HG03039 (cell line): ENCODE results near the gene ADTRP.

ENCODE experiments used
- ATAC-seq: cut with Tn5 transposase; IDR thresholded peaks from one replicate; pipeline ENCODE4 v1.9.1; 2021; ENCODE audit warnings: mild to moderate bottlenecking, moderate library complexity; ENCODE audit not compliant: unreplicated experiment

ADTRP gene

DNA sequence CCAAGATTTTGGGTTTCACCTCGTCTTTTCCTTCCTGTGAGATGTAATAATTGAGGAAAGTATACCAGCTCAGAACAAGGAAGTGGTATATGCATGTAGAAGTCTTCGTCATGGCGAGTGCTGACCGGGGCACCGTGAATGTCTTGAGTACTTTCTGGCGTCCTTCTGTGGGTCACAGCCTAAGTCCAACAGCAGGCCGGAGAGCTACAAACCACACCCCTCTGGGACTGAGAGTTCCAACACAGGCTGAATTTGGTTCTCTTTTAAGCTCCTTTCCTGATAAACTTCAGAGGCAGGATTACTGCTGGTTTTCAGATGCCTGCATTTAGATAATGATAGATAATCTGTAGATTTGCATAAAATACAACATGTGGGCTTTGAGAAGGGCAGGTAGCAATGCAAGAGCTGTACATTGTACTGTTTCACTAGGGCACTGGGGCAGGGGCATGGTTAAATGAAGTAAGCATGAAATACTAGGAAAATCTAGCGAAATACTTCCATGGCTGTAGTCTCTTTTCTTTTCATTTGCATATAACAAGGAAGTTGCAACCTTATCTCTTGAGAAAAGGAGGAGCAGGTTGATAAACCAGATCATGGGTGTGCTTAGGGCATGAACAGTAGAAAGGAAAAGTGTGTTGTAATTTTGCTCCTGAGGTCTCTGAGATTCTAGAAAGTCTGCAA, at the start of gene ADTRP:
Gene ADTRP, minus strand, starts transcription at position 156 of the 681 bp plus-strand sequence. Its CDS starts 44 bp downstream, at position 112.
- no peak for ATAC-seq

DNA sequence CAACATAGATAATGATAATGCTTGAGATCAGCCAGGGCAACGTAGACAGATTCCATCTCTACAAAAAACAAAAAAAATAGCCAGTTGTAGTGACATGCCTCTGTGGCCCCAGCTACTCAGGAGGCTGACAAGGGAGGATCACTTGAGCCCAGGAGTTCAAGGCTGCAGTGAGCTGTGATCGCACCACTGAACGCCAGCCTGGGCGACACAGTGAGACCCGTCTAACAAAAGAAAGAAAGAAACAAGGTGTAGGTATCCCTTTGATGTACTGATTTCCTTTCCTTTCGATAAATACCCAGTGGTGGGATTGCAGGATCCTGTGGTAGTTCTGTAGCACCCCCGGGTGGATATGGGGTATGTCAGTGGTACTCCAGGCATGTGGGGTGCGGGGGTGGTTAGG, 48.2 kb upstream of the ADTRP start:
- ATAC-seq = no peak

DNA sequence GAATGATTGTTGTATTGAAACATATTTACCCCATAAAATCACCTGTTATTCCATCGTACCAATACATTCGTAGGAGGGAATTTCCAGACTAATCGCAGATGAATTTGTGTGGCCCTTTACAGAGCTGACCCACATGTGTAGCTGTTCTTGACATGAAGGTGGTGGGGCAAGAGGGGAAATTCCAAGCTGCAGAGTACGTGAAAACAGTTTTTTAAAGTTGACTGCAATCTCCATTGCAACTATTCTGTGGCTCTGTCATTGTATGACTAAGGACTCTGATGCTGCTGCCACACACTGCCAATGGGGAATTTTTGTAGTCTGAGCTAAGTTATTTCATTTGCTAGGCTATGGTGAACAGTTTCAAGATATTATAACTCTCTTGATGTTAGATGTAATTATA, 46.4 kb upstream of the ADTRP start:
- ATAC-seq = peak; percentile 73

DNA sequence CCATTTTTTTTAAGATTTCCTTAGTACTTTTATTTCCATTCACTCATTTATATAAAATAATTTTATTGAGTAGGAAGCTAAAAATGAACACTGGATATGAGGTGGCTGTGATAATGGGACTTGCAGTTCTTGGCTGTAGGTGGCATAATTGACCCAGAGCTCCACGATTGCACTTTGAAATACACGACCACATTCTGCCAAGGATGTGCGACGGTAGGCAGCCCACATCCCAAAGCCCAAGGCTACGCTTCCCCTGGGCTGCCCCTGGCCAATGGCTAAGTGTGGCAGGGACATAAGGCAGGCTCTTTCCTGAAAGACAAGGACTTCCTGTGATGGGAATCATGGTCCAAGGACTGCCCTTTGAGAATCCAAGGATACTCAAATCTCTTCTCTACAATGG, 43.7 kb upstream of the ADTRP start:
- no peak for ATAC-seq

DNA sequence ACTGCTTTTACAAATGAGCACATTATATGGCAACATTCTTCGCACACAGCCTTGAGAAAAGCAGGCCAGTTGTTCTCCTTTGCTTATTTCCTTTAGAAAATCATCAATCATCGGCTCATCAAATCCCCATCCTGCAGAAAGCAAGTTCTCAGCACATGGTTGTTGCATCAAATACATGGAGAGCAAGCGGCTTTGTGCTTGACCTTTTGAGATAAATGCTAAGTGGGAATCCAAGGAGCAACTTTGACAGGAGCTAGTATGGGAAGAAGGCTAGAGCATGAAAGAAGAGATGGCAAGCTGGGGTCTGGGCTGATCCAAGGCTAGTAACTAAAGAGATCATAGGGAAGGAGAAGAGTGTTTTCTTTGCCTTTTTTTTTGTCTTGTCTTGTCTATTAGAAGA, 43.2 kb upstream of the ADTRP start:
- ATAC-seq = no peak

GRCh38 chr6:11820821-11821220, 42.2 kb upstream of the ADTRP start:
- ATAC-seq = no peak

DNA sequence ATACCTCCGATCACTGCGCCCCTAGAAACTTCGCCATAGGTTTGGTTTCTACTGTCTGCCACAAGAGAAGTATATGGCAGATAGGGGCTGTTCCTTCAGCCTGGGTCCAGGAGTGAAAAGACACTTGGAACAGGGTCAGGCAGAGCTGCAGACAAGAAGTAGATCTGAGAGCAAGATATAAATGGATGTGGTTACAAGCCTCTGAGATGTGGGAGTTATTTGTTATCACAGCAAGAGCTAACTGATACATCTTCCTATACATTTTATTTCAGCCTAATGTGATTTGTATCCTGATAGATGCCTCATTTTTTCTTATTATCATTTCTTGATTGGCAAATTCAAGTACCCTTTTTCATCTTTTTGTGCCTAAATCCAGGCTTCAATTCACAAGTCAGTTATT, 40.9 kb upstream of the ADTRP start:
- no peak for ATAC-seq

DNA sequence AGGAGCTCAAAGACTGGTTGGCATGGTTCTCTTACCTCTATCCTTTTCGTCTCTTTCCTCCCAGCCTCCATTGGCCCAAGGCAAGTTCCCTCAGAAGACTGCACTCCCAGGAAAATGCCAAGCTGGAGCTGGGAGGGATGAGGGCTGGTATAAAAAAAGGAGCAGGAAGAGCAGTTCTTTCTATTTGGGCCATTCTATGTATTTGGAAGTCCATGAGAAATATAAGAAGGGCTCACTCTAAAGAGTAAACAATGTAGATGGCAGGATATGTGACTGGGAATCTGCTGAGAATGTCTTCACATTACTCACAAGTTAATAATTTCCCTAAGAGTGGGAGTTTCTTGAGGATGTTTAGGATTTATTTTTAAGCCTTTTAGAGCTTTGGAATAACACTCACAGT, 36.6 kb upstream of the ADTRP start:
- ATAC-seq = no peak

GRCh38 chr6:11814819-11815218, 36.2 kb upstream of the ADTRP start:
- ATAC-seq = no peak

- no peak for ATAC-seq
Measured at GRCh38 chr6:11814106-11814505, 35.5 kb upstream of the ADTRP start.

- no peak for ATAC-seq
Measured at GRCh38 chr6:11813606-11814005, 35.0 kb upstream of the ADTRP start.

DNA sequence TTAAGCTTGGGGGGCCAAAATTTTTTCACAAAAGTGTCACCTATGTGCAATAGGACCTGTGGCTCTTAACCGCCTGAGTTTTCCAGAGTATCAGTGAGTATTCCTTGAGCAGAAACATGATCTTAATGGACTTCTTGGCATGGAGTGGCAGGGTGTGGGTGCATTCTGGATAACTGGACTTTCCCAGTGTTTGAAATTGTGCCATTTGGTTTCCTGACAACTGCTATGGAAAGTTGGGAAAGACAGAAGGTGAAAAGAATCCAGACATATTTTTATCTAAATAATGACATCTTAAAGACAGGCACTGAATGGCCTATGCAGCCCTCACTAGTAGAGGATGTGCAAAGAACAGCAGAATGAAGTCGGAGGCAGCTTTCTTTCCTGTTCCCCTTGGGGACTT, 34.3 kb upstream of the ADTRP start:
- ATAC-seq = no peak

GRCh38 chr6:11812439-11812838, 33.8 kb upstream of the ADTRP start:
- no peak for ATAC-seq

DNA sequence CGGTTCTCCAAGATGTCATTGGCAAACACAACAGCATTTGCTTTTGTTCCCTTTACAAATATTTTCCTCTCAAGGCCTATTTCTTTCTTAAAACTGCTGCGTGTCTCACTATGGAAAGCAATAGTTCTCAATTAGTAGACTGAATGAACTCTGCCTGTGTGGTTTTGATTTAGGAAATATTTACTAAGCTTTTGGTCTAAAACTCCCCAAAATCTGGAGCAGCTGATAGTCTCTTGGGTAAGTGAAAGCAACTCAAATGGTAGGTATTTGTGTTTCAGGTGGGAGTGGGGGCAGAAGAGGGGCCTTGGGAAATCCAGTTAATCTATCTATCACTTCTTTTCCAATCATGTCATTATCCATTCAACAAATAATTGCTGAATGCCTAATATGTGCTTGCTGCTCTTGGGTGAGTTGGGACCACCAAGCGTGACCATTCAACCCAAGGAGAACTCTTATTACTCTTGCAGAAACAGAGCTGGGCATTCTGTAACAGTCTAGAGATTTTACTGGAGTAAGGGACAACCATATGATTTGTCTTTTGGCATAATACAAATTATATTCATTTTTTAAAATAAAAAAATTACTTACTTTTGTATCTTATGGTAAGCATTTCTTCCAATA, 33.2 kb upstream of the ADTRP start:
- no peak for ATAC-seq

DNA sequence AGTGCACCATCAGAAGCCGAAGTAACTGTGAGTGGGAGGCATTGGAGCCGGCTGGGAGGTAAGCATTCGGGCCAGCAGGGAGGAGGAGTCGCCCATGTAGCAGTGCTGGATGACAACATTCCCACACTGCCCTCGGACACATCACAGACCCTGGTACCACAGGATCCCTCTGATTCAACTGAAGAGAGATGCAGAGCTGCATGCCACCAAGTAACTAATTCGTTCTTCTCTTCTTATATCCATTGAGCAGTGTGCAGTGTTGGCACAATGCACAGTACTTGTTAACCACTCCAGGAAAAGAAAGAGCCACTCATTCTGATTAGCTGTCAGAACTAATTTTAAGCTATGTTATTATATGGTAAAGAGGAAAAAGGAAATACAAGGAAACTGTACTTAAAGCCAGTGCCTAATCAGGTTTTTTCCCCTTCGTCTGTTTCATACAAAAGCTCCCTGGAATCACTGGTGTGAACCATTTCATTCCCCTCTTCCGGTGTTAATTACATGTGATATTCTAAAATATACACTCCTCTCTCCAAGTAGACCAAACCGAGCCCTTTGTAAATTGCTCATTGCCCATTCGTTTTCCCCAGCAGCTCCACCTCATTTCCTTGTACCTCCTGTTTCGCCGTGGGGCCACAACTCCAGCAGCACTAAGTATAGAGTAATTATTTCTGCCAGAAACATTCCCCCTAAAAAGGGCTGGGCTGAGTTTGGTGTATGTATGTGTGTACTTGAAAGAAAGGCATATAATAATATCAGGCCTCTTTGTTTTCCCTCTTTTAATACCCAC, 32.4 kb upstream of the ADTRP start:
- ATAC-seq = no peak

DNA sequence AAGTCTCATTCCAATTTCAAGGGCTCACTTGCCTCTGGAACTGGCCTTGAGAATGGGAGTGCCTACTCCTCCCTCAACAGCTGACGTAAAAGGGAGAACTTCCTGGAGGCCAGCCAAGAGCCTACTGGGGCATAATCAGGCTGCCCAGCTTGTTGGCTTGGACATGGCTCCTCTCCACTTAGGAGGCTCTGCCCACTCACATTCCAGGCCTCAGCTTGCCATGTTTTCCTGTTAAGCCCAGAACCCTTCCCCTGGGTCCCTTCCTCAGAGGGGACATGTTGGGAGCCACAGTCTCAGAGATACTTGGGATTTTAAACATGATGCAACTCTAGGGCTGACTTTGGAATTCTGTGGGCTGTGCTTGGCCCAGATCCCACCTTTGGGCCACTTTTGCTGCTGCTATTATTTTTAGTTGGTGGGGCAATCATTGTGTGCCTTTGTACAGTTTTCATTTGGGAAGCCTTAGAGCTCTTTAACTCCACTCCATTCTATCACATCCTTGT, 31.5 kb upstream of the ADTRP start:
- no peak for ATAC-seq

DNA sequence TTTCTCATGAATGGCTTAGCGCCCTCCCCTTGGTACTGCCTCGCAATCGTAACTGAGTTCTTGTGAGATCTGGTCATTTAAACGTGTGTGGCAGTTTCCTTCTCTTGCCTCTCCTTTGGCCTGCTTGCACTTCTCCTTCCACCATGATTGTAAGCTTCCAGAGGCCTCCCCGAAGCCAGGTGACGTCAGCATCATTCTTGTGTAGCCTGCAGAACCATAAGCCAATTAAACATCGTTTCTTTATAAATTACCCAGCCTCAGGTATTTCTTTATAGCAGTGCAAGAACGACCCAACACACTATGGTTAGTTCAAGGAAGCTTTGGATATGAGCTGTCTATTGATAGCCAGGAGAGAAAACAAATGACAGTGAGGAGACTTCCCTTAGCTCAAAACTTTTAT, 29.5 kb upstream of the ADTRP start:
- ATAC-seq = no peak

DNA sequence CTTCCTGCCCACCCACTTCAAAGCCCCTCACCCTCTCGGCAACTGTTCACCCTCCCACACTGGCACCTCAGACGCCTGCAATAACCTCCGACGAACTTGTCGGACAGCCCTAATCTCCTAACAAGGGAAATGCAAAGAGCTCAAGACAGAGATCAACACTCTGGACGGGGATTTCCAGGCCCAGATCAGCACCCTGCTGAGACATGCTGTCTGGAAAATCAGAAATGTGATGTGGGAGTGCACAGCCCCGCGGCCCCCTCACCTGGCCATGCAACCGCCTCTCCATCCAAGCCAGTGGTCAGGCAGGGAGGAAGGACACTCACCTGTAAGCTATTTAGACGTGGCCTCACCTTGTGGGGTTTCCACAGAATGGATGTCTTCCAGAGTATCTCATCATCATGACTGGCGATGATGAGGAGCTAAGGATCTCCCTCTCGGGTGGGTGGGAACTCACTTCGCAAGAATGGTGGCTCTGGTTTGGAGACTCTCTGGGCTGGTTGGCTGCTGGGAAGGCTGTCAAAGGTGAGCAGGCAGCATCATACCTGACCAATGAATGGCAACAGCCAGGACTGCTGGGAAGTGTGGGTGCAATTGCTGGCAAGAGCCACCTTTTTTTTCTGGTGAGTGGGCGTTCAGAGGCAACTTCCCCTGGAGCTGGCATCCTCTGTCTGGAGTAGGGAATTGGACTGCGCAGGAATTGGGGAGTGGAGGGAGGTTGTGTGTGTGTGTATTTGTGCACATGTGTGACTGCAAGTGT, 28.1 kb upstream of the ADTRP start:
- ATAC-seq = no peak

GRCh38 chr6:11805259-11806053, 26.9 kb upstream of the ADTRP start:
- ATAC-seq = no peak

DNA sequence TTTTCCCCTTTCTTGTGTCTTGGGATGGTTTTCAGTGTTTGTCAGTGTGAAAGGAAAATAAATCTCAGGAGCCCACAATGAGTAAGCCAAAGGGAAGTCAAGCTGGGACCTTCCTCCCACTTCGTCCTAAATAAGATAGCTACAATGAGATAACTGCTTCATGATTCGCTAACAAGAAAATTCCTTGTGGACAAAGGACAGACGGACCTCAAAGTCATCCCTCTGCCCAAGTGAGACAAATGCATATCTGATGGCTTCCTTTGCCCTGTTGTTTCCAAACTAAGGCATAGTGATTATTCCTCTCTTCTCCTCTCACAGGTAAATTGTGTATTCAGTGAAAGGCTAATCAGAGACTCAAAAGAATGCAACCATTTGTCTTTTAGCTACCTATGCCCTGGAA, 26.1 kb upstream of the ADTRP start:
- ATAC-seq = no peak
